Left ventricle myocardium inferior (tissue), 1 donor: ENCODE results near the gene MRPL52. TPM values are rescaled to one million over a fixed set of nuclear protein-coding genes. Genes with fewer than 3 reads are reported as not detected.

ENCODE experiments used
- DNase-seq: peaks from one replicate; pipeline ENCODE4 v3.0.0-alpha.2; 2020
- H3K27ac ChIP-seq: fragments of 200-600 bp; replicated peaks from 2 replicates; pipeline ENCODE4 v1.8.0; 2021
- H3K27me3 ChIP-seq: fragments of 200-600 bp; 2 replicates; pipeline ENCODE4 v1.8.0; 2021; ENCODE audit warnings: low read depth
- H3K36me3 ChIP-seq: fragments of 200-600 bp; 2 replicates; pipeline ENCODE4 v1.8.0; 2021
- H3K4me1 ChIP-seq: fragments of 200-600 bp; 2 replicates; pipeline ENCODE4 v1.8.0; 2021
- H3K4me3 ChIP-seq: fragments of 200-600 bp; 2 replicates; pipeline ENCODE4 v1.8.0; 2021; ENCODE audit warnings: mild to moderate bottlenecking, moderate library complexity
- H3K9me3 ChIP-seq: fragments of 200-600 bp; replicated peaks from 2 replicates; pipeline ENCODE4 v1.8.0; 2021
- CTCF ChIP-seq: fragments of 200-600 bp; IDR thresholded peaks from 2 replicates; pipeline ENCODE4 v1.8.0; 2021; ENCODE audit warnings: antibody characterized with exemption, mild to moderate bottlenecking, borderline replicate concordance
- intact Hi-C: fragments of 100-400 bp; cut with micrococcal nuclease; formaldehyde crosslinking; loops from one replicate; pipeline ENCODE4 v1.11.0; 2022
- total RNA-seq: library from RNA; stranded (reverse); fragmentation: NEBNext Ultra II Directional; extraction: Animal tissue kit (Norgen Biotek cat#: 25700); gene quantifications from one replicate; pipeline ENCODE4 v1.2.1, GENCODE V29; 2021
- donor health status: DM: no; HTN: yes; CAD: no; lungs with severe emphysema.

Gene MRPL52
- total RNA-seq, 1 donor from 2014 or later: 110 TPM

- no peak for TF ChIP-seq CTCF
- Histone ChIP-seq H3K4me3 (no peak overlapping the region), H3K27ac (no peak overlapping the region), H3K36me3 (peaks cover 58% of the 10 kb centered on the region), H3K4me1 (peaks cover 51% of the 10 kb centered on the region), H3K27me3 (no peaks in the 10 kb centered on the region), H3K9me3 (no peaks in the 10 kb centered on the region)
- no peak for DNase-seq
- intact Hi-C loops: no loop called here
Measured at GRCh38 chr14:22843123-22843925, 13.6 kb downstream of the MRPL52 start.

- no peak overlapping the region for H3K4me3 ChIP-seq
- H3K4me1 ChIP-seq: peaks cover 51% of the 10 kb centered on the region
- peaks cover 58% of the 10 kb centered on the region for H3K36me3 ChIP-seq
- H3K27me3 ChIP-seq: no peaks in the 10 kb centered on the region
- intact Hi-C loops: no loop called here
- no peak for DNase-seq
- H3K9me3 ChIP-seq: no peaks in the 10 kb centered on the region
- no peak overlapping the region for H3K27ac ChIP-seq
- no peak for TF ChIP-seq CTCF
Measured at GRCh38 chr14:22844221-22845102, 14.8 kb downstream of the MRPL52 start.

- H3K9me3 ChIP-seq: no peaks in the 10 kb centered on the region
- no peak for DNase-seq
- intact Hi-C loops: no loop called here
- H3K36me3 ChIP-seq: peaks cover 58% of the 10 kb centered on the region
- no peak overlapping the region for H3K27ac ChIP-seq
- TF ChIP-seq CTCF: no peak
- H3K27me3 ChIP-seq: no peaks in the 10 kb centered on the region
- no peak overlapping the region for H3K4me3 ChIP-seq
- peaks cover 51% of the 10 kb centered on the region for H3K4me1 ChIP-seq
Measured at GRCh38 chr14:22845103-22845394, 15.4 kb downstream of the MRPL52 start.

- Histone ChIP-seq H3K27ac (peak overlapping the region; percentile 5), H3K9me3 (no peaks in the 10 kb centered on the region), H3K4me1 (peaks cover 57% of the 10 kb centered on the region), H3K36me3 (peaks cover 57% of the 10 kb centered on the region), H3K27me3 (no peaks in the 10 kb centered on the region), H3K4me3 (no peak overlapping the region)
- intact Hi-C loops: no loop called here
- no peak for DNase-seq
- no peak for TF ChIP-seq CTCF
Measured at GRCh38 chr14:22845821-22846625, 16.3 kb downstream of the MRPL52 start.

GRCh38 chr14:22846811-22847307 lies 17.2 kb downstream of the MRPL52 start:
- Histone ChIP-seq H3K36me3 (peaks cover 48% of the 10 kb centered on the region), H3K4me3 (no peak overlapping the region), H3K27me3 (no peaks in the 10 kb centered on the region), H3K9me3 (no peaks in the 10 kb centered on the region), H3K27ac (peak overlapping the region; percentile 5), H3K4me1 (peaks cover 66% of the 10 kb centered on the region)
- intact Hi-C loops: no loop called here
- DNase-seq: no peak
- TF ChIP-seq CTCF: no peak
